NB4 (cell line): Measurements from ENCODE around the gene KERA.

Experiments used
- DNase-seq: peaks from one replicate; pipeline ENCODE4 v3.0.0; 2010; ENCODE audit warnings: low read depth
- H3K4me3 ChIP-seq: one replicate; pipeline ENCODE4 v1.5.1; 2011; ENCODE audit warnings: mild to moderate bottlenecking, low read depth, low read length, moderate library complexity
- CTCF ChIP-seq: IDR thresholded peaks from one replicate; pipeline ENCODE4 v1.5.1; 2012; ENCODE audit warnings: low read depth, low read length
- MAX ChIP-seq: IDR thresholded peaks from 2 replicates; pipeline ENCODE4 v1.6.1; 2011; ENCODE audit warnings: low read depth, low read length
- MYC ChIP-seq: IDR thresholded peaks from 2 replicates; pipeline ENCODE4 v1.6.1; 2011; ENCODE audit warnings: low read depth, low read length
- POLR2A ChIP-seq: IDR thresholded peaks from 2 replicates; pipeline ENCODE4 v1.6.1; 2011; ENCODE audit warnings: mild to moderate bottlenecking; ENCODE audit not compliant: insufficient read length; ENCODE audit errors: extremely low read depth

The KERA gene

GRCh38 chr12:91009319-91009950, 48.4 kb downstream of the KERA start:
- H3K4me3 ChIP-seq = no peak overlapping the region
- DNase-seq = no peak
- TF ChIP-seq MAX = no peak
- no peak for TF ChIP-seq MYC
- TF ChIP-seq POLR2A = no peak
- TF ChIP-seq CTCF = no peak

GRCh38 chr12:91007531-91008290, 50.1 kb downstream of the KERA start:
- TF ChIP-seq POLR2A (no peak), MAX (no peak), CTCF (no peak), MYC (no peak)
- H3K4me3 ChIP-seq = no peak overlapping the region
- no peak for DNase-seq

GRCh38 chr12:91004872-91005271, 53.0 kb downstream of the KERA start, which contains the start of gene EPYC:
EPYC (minus strand) TSS chr12:91004972; CDS start chr12:91002565, 2,407 bp downstream.
- DNase-seq = no peak

GRCh38 chr12:91003737-91004136, 54.1 kb downstream of the KERA start:
- H3K4me3 ChIP-seq = no peak overlapping the region
- no peak for DNase-seq
- TF ChIP-seq POLR2A = no peak
- TF ChIP-seq CTCF = no peak
- no peak for TF ChIP-seq MAX
- no peak for TF ChIP-seq MYC

More at GRCh38 chr12:91004872-91005271, 53.0 kb downstream of the KERA start, which contains the start of gene EPYC:
- H3K4me3 ChIP-seq = no peak within 1 kb of the TSS
- TF ChIP-seq MYC (no peak), CTCF (no peak), POLR2A (no peak), MAX (no peak)

GRCh38 chr12:91001306-91001705, 56.5 kb downstream of the KERA start:
- no peak overlapping the region for H3K4me3 ChIP-seq
- TF ChIP-seq POLR2A = no peak
- no peak for TF ChIP-seq CTCF
- no peak for TF ChIP-seq MYC
- no peak for TF ChIP-seq MAX
- DNase-seq = no peak
